GM18505 (cell line): Measurements from ENCODE around the gene DNAH5.

ENCODE experiments used
- ATAC-seq: cut with Tn5 transposase; IDR thresholded peaks from one replicate; pipeline ENCODE4 v1.9.1; 2021; ENCODE audit not compliant: unreplicated experiment
- POLR2A ChIP-seq: IDR thresholded peaks from 4 replicates; pipeline ENCODE4 v1.6.1; 2011; ENCODE audit warnings: borderline replicate concordance; ENCODE audit not compliant: insufficient read depth, insufficient read length; ENCODE audit errors: extremely low read depth

The DNAH5 gene

GRCh38 chr5:13763719-13764118 lies 180.8 kb downstream of the DNAH5 start:
- no peak for ATAC-seq
- no peak for TF ChIP-seq POLR2A

- no peak for TF ChIP-seq POLR2A
- ATAC-seq, result no peak
Measured at GRCh38 chr5:13749766-13750165, 194.7 kb downstream of the DNAH5 start.

GRCh38 chr5:13746026-13746425 lies 198.5 kb downstream of the DNAH5 start:
- ATAC-seq, result no peak
- TF ChIP-seq POLR2A, result no peak

- TF ChIP-seq POLR2A, result no peak
- no peak for ATAC-seq
Measured at GRCh38 chr5:13745508-13745907, 199.0 kb downstream of the DNAH5 start.

GRCh38 chr5:13740471-13740870 lies 204.0 kb downstream of the DNAH5 start:
- no peak for TF ChIP-seq POLR2A
- no peak for ATAC-seq

GRCh38 chr5:13739479-13739878 lies 205.0 kb downstream of the DNAH5 start:
- ATAC-seq, result no peak
- TF ChIP-seq POLR2A, result no peak

GRCh38 chr5:13735691-13736090 lies 208.8 kb downstream of the DNAH5 start:
- TF ChIP-seq POLR2A, result no peak
- no peak for ATAC-seq

GRCh38 chr5:13731121-13731628 lies 213.3 kb downstream of the DNAH5 start:
- TF ChIP-seq POLR2A, result no peak
- no peak for ATAC-seq

GRCh38 chr5:13708906-13709305 lies 235.6 kb downstream of the DNAH5 start:
- TF ChIP-seq POLR2A, result no peak

GRCh38 chr5:13708432-13708831 lies 236.1 kb downstream of the DNAH5 start:
- ATAC-seq, result no peak

More at GRCh38 chr5:13708906-13709305, 235.6 kb downstream of the DNAH5 start:
- no peak for ATAC-seq

GRCh38 chr5:13704396-13704795 lies 240.1 kb downstream of the DNAH5 start:
- TF ChIP-seq POLR2A, result no peak
- no peak for ATAC-seq

More at GRCh38 chr5:13708432-13708831, 236.1 kb downstream of the DNAH5 start:
- TF ChIP-seq POLR2A, result no peak

GRCh38 chr5:13700626-13701025 lies 243.9 kb downstream of the DNAH5 start:
- no peak for TF ChIP-seq POLR2A
- ATAC-seq, result no peak

- no peak for TF ChIP-seq POLR2A
- no peak for ATAC-seq
Measured at GRCh38 chr5:13698885-13699284, 245.6 kb downstream of the DNAH5 start.

GRCh38 chr5:13695076-13695712 lies 249.3 kb downstream of the DNAH5 start:
- ATAC-seq, result no peak
- TF ChIP-seq POLR2A, result no peak

GRCh38 chr5:13692172-13692571 lies 252.3 kb downstream of the DNAH5 start:
- no peak for TF ChIP-seq POLR2A
- no peak for ATAC-seq

GRCh38 chr5:13676531-13676930 lies 268.0 kb downstream of the DNAH5 start:
- no peak for TF ChIP-seq POLR2A
- no peak for ATAC-seq

- no peak for ATAC-seq
Measured at GRCh38 chr5:13674391-13674790, 270.1 kb downstream of the DNAH5 start.

More at GRCh38 chr5:13674391-13674790, 270.1 kb downstream of the DNAH5 start:
- TF ChIP-seq POLR2A, result no peak
